PC-3 (cell line): ENCODE measurements around the gene ZNF785.

Experiments
- CTCF ChIP-seq: fragments of 300-600 bp; sonication (generic); conservative IDR thresholded peaks from 2 replicates; pipeline ENCODE4 v1.5.1; 2017; ENCODE audit warnings: antibody characterized with exemption, low read depth, mild to moderate bottlenecking, low read length
- EZH2 ChIP-seq: fragments of 300-600 bp; sonication (generic); IDR thresholded peaks from one replicate; pipeline ENCODE4 v1.6.1; 2017; ENCODE audit warnings: antibody characterized with exemption, mild to moderate bottlenecking, low read length; ENCODE audit not compliant: unreplicated experiment
- EZH2phosphoT487 ChIP-seq: fragments of 300-600 bp; sonication (generic); IDR thresholded peaks from 2 replicates; pipeline ENCODE4 v1.6.1; 2018; ENCODE audit warnings: mild to moderate bottlenecking, antibody characterized with exemption, low read length, borderline replicate concordance

GRCh38 chr16:30606004-30606403 is 20.5 kb upstream of the ZNF785 start:
- TF ChIP-seq CTCF (no peak), EZH2 (no peak), EZH2phosphoT487 (no peak)
